ENCODE data around the gene SESN1.

Gene SESN1

GRCh38 chr6:109073344-109074132 is 21.1 kb downstream of the SESN1 start:
- no peak overlapping the region for H3K4me3 ChIP-seq (ENCODE audit: low read length)
- peak; percentile 69 for TF ChIP-seq CTCF (conservative IDR thresholded peaks at IDR 0.05; ENCODE audit: low read depth, low read length)
- DNase-seq (ENCODE audit: low read depth): no peak

- H3K4me3 ChIP-seq (ENCODE audit: low read length): no peak overlapping the region
- TF ChIP-seq CTCF (conservative IDR thresholded peaks at IDR 0.05; ENCODE audit: low read depth, low read length): no peak
- no peak for DNase-seq (ENCODE audit: low read depth)
These were observed 23.3 kb downstream of the SESN1 start for GRCh38 chr6:109071125-109071917.

GRCh38 chr6:109069746-109070145 is 24.9 kb downstream of the SESN1 start:
- TF ChIP-seq CTCF (conservative IDR thresholded peaks at IDR 0.05; ENCODE audit: low read depth, low read length): no peak
- DNase-seq (ENCODE audit: low read depth): no peak
- no peak overlapping the region for H3K4me3 ChIP-seq (ENCODE audit: low read length)

- TF ChIP-seq CTCF (conservative IDR thresholded peaks at IDR 0.05; ENCODE audit: low read depth, low read length): no peak
- no peak overlapping the region for H3K4me3 ChIP-seq (ENCODE audit: low read length)
- DNase-seq (ENCODE audit: low read depth): no peak
These were observed 31.8 kb downstream of the SESN1 start for GRCh38 chr6:109062767-109063352.

- H3K4me3 ChIP-seq (ENCODE audit: low read length): no peak overlapping the region
- no peak for TF ChIP-seq CTCF (conservative IDR thresholded peaks at IDR 0.05; ENCODE audit: low read depth, low read length)
- no peak for DNase-seq (ENCODE audit: low read depth)
These were observed 32.4 kb downstream of the SESN1 start for GRCh38 chr6:109062216-109062615.

- H3K4me3 ChIP-seq (ENCODE audit: low read length): no peak overlapping the region
- no peak for TF ChIP-seq CTCF (conservative IDR thresholded peaks at IDR 0.05; ENCODE audit: low read depth, low read length)
- no peak for DNase-seq (ENCODE audit: low read depth)
These were observed 34.1 kb downstream of the SESN1 start for GRCh38 chr6:109060571-109060970.
